ENCODE measurements around the gene YWHAG.
"Not testable (repeated sequence)": the region's sequence is repeated elsewhere in the genome, so short reads cannot be mapped to it uniquely, and the experiment has no call there.

YWHAG gene

DNA sequence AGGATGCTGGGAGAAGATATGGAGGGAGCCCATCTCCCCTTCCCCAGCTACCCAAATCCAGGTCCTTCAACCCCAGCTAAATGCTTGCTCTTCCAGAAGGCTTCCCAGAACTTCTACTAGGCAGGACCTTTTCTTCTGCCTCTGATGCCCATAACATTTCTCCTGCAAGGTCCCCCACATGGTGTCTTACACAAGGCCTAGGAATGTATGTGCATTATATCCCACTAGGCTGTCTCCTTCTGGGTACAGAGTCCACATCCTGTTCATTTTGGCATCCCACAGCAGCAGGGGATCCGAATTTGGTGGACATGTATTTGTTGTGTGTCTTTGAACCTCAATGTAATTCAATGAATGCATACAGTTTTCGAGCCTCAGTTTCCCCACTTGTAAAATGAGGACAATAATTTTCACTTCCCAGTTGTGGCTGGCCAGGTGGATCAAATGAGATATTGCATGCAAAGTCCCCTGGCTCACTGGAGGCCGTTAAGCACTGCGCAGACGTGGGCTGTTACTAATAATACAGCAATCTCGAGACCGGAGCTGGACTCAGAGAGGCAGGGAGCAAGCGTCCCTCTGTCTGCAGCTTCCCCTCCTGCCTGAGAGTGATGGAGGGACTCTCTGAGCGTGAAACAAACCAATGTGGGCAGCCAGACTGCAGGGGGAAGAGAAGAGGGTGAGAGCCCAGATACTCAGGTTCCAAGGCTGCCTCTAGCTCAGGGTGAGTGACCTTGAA is 18.6 kb upstream of the YWHAG start:
- DNase-seq, result no peak

DNA sequence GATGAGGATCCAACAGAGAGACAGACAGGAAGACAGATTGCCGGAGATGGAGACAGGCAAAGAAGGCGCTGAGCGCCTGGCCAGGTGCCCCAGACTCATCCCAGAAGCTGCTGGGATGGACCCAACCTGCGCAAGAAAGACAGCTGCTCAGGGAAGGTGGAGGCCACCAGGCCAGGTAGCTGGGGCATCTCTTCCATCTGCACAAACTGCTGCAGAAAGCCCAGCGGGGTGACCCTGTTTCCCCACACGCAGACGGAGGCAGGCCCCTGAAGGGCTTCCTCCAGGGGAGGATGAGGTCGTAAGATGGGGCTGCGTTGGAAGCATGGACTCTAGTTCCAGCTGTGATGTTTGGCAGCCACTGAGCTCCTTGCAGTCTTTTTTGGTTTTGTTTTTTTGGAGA is 16.5 kb upstream of the YWHAG start:
- no peak for DNase-seq

DNA sequence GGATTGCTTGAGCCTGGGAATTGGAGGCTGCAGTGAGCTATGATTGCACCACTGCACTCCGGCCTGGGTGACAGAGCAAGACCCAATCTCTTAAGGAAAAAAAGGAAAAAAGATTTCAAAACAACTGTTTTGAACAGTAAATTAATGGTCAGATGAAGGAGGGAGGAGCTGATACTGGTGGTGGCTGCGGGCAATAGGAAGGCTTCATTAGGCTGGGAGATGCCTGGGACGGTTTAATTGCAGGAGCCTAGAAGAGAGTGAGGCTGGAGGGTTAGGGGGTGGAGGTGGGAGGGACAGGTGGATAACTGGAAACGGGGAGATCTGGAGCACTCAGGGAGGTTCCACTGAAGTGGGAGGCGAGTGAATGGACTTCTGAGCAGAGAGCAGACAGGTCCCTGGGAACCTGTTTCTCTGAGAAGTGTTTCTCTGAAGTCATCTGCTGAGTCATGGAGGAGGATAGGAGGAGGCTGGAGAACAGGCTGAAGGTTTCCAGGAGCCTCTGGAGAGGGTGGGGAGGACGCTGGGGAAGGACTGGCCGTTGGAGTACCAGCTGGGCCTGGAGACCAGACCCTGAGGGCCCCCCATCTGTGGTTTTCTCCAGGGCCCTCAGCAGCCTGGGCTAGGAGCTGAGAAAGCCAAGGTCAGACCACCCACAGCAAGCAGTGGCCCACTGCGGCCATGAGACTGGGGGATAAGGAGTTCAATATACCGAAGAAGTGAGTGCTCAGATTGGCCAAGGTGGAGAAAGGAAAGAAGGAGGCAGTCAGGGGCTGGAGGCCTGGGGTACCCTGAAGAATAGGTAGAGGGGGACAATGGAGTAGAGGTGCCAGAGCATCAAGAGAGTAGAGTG is 14.4 kb upstream of the YWHAG start:
- no peak for DNase-seq

DNA sequence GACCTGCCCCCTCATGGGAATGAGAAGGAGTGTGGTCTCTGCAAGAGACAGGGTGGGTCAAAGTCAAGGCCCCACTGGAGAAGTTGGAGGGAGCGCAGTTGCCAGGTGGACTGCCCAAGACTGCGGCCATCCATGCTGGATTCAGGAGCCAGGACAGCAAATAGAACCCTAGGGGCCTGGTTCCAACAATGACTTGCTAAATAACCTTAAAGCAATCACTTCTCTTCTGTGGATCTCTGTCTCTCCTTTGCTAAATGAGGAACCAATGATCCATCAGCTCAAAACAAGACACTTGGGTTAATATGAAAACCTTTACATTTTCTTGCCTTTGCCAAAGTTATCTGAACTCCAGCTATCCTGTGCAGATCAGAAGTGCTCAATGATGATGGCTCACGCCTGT is 12.6 kb upstream of the YWHAG start:
- DNase-seq, result no peak

DNA sequence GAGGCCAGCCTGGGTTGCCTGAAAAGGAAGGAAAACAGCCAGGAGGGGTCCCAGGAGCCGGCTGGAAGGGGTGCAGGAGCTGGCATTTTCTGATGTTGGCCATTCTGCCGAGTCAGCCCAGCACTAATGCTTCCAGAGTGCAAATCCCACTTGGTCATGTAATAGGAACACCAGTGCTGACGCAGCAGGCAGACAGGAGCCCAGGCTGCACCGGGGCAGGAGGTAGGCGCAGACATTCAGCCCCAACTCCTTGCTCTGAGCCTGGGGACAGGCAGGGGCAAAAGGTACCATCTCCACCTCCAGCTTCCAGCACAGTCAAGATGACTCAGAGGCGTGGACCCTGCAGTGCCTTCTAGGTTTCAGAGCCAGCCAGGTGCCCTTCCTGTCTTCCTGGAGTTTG is 10.2 kb upstream of the YWHAG start:
- no peak for DNase-seq

DNA sequence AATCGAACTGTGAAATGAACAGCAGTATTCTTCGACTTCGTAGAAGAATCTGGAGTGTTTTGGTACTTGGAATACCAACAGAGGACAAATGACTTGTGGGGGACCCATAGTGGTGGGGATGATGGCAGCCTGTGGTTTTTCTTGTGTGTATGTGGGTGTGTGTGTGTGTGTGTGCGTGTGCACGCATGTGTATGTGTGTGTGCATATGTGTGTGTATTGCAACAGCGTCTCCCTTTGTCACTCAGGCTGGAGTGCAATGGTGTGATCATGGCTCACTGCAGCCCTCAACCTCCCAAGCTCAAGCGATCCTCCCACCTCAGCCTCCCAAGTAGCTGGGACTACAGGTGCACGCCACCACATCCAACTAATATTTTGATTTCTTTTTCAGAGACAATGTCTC is 9.4 kb upstream of the YWHAG start:
- DNase-seq, result no peak

DNA sequence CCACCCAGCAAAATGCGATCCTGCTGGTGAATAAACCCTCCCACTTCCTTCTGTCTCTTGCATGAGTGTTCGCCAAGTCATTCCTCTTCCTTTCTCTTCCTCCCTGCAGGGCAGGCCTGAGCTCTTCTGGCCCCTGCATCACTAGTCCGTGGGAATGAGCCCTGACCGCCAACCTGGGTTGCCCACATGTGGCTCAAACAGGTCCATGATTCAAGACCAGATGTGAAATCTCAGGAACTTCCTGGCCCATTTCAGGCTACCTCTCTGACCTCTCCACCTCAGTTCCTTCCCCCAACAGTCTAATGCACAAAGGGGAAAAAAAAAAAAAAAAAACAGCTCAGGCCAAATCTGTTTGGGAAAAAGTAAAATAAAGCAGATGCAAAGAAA is 5.4 kb upstream of the YWHAG start:
- no peak for DNase-seq

DNA sequence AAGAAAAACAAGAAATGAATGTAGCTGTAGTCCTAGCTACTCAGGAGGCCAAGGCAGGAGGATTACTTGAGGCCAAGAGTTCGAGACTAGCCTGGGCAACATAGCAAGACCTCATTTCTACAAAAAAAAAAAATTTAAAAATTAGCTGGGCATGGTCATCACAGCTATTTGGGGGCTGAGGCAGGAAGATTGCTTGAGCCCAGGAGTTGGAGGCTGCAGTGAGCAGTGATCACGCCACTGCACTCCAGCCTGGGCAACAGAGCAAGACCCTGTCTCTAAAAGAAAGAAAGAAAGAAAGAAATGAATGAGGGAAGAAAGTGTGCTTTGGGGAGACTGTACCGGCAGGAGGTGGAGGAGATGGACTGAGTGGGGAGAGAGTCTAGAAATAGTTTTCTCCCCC is 5.0 kb upstream of the YWHAG start:
- not testable (repeated sequence) for DNase-seq

DNA sequence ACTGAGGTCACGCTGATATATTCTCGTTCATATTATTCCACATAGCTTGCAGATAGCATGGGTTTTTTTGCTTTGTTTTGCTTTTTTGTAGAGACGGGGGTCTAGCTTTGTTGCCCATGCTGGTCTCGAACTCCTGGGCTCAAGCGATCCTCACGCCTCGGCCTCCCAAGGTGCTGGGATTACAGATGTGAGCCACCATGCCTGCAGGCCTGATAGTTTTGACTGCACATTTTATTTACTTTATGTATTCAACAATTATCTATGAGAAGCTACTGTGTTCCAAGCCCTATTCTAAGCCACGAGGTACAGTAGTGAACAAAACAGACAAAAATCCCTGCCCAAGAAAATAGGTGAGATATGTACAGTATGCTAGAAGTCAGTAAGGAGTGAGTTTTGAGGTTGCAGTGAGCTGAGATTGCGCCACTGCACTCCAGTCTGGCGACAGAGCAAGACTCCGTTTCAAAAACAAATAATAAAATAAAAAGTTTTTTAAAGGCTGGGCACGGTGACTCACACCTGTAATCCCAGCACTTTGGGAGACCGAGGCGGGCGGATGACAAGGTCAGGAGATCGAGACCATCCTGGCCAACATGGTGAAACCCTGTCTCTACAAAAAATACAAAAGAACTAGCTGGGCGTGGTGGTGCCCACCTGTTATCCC is 1.3 kb upstream of the YWHAG start:
- no peak for DNase-seq

DNA sequence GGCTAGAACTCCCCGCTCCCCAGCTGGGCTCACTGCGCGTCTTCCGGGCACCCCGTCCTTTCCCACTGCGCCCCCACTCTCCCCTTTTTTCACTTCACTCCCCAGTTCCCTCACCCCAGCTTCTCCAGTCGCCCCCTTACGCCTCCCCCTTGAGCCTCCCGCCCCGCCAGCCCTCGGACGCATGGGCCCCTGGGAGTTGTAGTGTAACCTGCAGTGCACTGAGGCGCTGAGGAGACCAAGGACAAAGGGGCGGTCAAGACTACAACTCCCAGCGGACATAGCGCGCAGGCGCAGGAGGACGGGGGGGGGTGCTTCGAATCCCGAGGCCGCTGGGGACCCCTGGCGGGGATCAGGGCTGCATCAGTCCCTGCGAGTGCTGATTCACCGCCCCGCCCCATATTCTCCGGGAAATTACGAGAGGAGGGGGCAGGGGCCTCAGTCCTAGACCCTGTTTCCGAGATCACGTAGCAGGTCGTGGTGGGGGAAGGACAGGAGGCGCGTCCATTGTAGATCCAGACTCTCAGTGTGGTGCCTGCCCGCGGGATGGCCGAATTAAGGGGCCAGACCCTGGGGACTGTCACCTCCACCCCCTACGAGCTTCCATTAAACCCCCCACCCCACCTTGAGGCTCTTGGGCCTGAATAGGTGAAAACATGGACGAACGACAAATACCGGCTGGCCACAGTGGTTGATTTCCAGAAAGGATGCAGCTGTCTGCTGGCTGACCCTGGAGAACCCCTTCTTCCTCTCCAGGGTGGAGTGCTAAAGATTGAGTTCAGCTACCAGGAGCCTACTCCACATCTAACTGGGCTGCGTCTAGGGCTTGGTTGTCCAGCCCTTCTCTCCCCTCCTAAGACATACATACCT is 553 bp upstream of the YWHAG start:
- DNase-seq, result peak; percentile 98

DNA sequence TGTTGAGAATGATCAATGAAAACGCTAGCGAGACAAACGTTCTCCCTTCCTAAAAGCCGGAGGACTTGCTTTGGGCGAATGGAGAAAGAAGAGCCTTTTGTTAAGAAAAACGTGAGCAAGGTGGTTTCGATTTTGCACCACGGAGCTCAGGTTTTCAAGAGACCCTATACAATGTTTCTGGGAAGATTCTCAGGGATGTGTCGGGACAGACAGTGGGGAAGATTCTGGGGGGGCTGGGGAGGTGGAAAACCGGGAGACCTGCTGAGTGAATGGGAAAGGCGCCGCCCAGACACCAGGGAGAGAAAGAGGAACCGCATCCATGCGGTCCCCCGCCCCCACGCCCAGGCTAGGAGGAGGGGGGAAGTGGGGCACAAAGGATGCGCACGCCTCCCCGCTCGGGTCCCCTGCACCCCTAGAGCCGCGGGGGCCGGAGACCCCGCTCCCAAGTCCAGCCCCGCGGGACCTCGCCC is 745 bp downstream of the YWHAG start:
- DNase-seq, result peak; percentile 69

DNA sequence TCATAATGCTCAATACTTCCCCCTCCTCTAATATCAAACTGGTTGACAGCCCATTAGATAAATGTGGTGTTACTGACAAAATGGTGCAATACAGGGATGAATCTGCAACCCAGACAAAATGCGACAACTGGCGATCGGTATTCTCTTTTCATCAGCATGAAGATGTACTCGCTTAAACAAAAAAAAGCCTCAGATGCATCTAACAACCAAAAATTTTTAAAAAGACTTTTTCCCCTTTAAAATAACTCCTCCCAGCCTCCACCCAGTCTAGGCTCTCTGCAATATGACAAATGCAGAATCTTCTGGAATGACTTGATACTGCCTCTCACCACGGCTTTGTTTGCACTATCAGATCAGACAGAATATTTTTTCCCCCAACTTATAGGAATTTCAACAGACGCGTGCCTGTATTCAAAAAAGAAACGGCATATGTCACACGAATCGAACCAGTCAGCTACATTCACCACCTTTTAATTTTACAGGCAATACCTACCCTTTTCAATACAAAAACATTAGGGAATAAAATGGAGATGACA is 1.2 kb downstream of the YWHAG start:
- peak; percentile 45 for DNase-seq

DNA sequence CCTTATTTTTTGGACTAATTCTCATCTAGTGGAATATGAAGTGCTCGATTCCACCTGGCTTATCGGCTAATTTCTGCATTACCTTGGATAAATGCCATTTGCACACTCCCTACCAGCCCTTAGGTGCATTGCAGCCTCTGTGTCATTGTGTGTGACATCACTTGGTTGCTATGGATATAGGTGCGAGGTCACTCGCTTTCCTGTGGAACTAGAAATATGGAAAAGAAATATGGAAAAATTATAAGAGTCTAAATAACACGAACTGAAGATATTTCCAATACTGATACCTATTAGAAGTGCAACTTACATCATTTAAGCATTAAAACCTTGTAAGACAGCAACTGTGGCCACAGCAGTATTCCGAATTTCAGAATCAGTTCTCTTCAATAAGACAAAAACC is 2.0 kb downstream of the YWHAG start:
- DNase-seq, result peak; percentile 8

DNA sequence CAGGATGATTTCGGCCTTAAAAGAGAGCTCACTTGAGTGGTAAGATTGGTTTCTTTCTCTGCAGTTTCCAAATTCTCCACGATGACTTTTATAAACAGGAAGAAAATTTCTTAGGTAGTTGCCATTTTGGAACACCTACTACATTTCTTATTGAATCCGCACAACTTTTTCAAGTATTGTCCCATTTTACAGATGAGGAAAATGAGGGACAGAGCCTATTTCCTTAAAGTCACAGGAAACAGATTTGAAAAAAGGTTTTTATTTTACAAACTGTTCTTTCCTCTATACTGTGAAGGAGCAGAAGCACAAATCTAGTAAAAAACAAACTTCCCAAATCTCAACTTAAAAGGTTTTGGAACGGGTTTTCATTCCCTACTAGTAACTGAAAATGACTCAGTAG is 2.7 kb downstream of the YWHAG start:
- DNase-seq, result no peak

DNA sequence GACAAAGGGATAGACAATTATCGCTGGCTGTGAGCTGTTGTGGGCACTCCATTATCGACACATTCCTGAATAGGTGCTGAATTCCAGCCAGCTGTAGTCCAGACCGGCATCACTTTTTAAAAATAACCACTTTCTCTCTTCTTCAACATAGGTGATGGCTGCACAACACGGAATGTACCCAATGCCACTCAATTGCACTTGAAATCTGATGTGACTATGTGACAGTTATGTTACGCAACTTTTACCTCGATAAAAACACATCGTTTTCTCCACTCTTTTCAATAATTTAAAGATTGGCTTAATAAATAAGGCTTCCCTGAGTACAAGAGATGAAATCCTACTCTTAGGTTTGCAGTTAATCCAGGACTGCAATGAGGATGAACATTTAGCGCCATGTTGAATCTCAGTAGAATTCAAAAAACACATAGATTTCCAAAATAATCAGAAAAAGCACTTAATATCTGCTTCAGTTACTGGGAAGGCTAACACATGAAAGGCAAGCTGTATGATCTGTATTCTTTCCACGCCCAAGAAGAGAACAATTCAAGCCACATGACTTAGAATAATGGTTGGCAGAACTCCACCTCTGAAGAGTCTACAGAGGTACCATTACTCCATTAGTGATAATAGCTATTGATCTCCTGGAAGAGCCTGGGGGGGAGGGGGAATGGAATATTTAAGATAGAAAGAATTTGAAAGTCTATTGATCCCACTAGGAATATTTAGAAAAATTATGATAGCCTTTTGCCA is 3.6 kb downstream of the YWHAG start:
- peak; percentile 78 for DNase-seq

DNA sequence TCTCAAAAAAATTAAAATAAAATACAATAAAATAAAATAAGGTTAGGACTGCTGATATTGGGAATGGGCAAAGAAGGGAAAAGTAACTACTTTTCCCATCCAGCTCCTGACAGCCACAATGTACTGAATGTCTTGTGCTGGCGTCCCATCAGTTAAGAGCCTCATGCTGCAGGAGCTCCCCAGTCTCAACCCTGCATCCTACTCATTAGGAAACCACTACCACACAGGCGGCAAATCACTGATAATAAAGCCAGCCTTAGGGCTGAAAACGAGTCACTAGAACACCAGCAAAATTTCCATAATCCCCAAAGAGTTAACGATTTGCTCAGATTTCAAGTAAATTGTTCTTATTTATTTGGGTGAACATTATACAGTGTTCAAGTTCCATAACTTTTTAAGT is 4.3 kb downstream of the YWHAG start:
- DNase-seq, result peak; percentile 11

DNA sequence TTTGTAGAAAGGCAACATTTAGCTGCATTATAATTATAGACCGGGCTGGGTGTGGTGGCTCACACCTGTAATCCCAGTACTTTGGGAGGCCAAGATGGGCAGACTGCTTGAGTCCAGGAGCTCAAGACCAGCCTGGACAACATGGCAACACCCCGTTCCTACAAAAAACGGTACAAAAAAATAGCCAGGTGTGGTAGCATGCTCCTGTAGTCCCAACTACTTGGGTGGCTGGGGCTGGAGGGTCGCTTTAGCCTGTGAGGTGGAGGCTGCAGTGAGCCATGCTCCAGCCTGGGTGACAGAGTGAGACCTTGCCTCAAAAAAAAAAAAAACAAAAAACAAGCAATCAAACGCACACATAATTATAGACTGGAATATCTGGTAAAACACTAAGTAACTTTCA is 5.0 kb downstream of the YWHAG start:
- no peak for DNase-seq

DNA sequence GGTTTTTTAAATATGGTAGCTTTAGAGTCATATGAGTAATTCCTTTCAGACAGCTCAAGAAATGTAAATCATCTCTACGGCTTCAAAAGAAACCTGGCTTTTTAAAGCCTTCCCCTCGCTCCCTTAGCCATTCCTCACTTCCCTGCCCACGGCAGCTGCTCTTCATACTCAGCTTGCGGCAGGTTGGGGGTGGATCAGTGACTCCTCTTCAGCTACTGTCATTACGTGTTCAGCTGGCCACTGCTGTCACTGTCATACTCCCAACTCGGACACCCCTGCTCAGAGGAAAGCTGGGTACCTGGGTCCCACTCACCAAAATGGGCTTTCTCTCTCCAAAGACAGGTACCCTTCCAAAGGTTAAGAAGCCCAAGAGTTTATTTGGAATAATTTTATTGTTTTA is 6.6 kb downstream of the YWHAG start:
- no peak for DNase-seq

DNA sequence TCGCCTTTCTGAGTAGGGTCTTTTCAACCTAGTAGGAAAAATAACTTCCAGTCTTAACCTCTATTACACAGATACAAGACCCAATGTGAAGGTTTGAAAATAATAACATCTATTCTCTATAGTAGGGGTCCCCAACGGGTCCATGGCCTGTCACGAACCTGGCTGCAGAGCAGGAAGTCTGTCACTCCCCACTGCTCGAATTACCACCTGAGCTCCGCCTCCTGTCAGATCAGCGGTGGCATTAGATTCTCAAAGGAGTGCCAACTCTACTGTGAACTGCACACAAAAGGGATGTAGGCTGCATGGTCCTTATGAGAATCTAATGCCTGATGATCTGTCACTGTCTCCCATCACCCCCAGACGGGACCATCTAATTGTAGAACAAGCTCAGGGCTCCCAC is 7.4 kb downstream of the YWHAG start:
- no peak for DNase-seq

DNA sequence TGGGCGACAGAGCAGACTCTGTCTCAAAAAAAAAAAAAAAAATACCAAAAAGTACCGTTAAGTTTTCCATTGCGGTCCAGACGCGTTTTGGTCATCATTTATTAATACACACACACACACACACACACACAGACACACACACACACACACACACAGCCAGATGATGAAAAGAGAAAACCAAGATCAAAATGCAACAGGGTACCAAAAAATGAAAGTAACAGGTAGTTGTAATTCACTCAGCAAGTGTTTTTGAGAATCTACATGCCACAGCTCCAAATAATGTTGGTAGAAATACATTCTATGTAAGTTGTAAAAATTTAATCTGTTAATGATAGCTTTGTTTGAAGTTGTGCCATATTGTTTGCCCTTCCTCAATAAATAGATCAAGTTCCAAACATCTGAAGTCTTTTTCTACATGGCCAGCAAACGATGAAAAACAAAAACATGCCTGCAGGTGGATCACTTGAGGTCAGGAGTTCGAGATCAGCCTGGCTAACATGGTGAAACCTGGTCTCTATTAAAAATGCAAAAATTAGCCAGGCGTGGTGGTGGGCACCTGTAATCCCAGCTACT is 9.4 kb downstream of the YWHAG start:
- no peak for DNase-seq

DNA sequence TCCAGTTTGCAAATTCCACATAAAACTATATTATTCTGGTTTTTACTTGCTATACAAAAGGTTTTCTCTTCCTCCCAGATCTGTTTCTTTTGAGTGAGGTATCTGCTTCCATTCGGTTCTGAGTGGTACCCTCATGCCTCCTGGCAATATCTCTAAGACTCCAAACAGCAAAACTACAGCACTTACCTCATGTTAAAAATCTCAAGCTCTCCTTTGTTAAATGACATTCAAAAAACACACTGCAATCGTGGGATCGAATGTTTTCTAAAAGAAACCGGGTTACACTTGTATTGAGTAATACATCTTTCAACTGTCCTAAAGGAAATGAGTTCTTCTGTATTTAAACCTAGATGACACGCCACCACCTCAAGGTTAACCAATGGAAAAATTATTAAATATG is 11.1 kb downstream of the YWHAG start:
- DNase-seq, result no peak
